CD4-positive, alpha-beta T cell treated with Interferon gamma for 1 hour (primary cell): ENCODE measurements around the gene MACROD2.

Source experiments
- DNase-seq: peaks from one replicate; pipeline ENCODE4 v3.0.0-alpha.2; 2020

The MACROD2 gene

GRCh38 chr20:15445056-15445840 is 1449.9 kb downstream of the MACROD2 start:
- no peak for DNase-seq

- DNase-seq: no peak
Observed at GRCh38 chr20:15446373-15446772, 1451.1 kb downstream of the MACROD2 start.

DNA sequence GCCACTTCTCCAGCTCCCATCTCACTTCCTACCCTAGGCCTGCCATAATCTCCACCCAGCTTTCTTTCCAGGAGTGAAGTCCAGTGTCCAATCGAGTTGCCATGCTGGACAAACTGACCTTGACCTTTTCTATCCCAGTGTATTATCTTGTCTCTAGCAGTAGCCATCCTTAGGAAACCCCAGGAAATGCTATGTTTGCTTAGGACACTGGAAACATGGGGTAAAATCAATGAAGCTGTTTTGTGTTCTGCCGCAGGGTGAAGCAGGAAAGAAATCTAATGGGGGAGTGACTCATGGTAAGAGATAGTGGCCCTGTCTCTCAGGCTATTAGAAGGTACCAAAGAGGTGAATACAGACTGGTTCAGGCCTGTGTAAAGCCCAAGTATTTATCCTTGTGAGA is 1452.2 kb downstream of the MACROD2 start:
- DNase-seq: no peak

DNA sequence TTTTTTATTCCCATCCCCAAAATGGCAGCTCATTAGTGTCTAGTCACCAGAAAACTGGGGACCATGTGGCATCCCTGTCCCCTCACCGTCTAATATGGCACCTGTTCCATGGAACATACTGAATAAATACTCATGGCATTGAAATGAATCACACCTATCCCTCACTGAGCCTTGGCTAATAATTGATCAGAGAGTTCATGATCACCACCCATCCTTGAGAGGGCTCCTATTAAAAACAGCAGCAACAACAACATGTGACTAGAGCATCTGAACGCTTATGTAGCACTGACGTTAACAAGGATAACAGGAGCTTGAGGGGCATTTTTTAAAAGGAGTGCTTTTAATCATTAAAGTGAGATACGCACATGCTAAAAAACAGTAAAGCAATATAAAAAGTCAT is 1453.7 kb downstream of the MACROD2 start:
- no peak for DNase-seq

GRCh38 chr20:15451241-15451640 is 1455.9 kb downstream of the MACROD2 start:
- no peak for DNase-seq

DNA sequence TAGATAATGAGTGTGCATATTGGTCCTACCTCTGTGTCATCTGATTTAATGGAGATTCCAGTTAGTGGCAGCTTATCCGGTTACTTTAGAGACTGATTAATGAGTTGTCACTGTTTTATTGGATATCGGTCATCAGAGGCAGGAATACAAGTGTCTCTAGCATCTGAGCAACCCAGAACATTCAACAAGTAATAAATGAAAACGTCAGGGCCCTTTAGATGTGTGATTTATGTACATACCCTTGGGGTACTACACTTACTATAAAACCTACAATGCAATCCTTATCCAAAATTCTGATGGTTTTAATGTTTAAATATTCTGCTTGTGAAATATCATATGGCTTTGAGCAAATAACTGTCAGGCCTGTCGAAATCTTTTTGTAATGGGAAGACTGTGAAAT is 1460.0 kb downstream of the MACROD2 start:
- no peak for DNase-seq

DNA sequence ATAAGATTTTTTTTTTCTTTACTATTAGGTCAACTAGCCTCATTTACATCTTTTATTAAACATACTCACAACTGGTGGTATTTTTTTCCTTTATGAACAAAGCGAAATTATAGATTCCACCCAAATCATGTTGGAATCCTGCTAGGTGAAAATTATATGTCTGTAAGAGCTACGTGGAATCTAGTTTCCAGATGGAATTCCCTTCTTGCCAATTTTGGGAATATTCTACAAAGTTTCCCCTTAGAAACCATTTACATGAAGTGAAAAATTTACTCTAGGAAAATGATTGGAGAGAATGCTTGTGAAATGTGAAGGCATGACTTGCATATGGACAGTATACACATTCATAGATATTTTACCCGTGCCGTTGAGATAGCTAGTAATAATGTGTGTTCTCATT is 1466.6 kb downstream of the MACROD2 start:
- DNase-seq: no peak

- DNase-seq: no peak
Observed at GRCh38 chr20:15475483-15475882, 1480.2 kb downstream of the MACROD2 start.

DNA sequence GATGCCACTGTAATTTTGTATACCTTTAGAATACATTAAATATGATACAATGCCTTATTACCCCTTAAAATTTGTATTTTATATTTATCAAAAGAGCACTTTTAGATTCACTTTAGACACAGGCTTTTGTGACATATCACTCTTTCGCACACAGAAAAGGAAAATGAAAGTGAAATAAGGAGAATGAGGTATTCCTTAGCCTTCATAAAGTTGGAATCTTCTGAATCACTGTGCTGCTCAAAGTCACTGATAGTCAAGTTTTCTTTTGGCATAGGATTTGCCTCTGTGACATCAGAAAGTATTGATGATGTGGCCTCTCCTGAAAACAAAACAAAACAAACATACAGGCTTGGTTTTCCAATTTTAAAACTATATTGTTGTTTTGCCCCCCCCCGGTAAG is 1480.9 kb downstream of the MACROD2 start:
- DNase-seq: no peak

GRCh38 chr20:15476781-15477180 is 1481.5 kb downstream of the MACROD2 start:
- DNase-seq: no peak

DNA sequence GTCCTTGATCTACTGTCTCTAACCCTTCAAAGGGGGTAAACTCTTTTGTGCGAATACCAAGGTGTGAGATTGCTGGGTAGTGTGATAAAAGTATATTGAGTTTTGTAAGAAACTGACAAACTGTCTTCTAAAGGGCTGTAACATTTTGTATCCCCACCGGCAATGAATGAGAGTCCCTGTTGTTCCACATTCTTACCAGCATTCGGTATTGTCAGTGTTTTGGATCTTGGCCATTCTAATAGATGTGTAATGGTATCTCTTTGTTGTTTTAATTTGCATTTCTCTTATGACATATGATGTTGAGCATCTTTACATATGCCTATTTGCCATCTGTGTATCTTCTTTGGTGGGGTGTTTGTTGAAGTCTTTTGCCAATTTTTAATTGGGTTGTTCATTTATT is 1487.2 kb downstream of the MACROD2 start:
- DNase-seq: no peak

DNA sequence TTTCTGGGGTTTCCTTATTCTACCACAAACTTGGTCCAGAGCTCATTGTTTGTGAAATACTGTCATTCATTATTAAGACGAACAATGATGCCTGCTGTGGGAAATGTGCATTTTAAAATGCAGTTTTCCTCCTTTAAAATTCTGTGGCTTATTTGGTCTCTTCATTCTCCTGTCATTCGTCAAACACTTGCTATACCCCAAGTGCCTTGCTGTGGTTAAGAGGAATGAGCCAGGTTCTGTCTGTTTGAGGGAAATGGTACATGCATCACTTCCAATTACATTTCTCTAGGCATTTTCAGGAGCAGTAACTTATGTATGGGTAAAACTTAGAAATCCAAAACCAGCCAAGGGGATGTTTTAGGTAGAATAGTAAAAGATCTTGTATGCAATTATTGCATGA is 1490.2 kb downstream of the MACROD2 start:
- DNase-seq: no peak

DNA sequence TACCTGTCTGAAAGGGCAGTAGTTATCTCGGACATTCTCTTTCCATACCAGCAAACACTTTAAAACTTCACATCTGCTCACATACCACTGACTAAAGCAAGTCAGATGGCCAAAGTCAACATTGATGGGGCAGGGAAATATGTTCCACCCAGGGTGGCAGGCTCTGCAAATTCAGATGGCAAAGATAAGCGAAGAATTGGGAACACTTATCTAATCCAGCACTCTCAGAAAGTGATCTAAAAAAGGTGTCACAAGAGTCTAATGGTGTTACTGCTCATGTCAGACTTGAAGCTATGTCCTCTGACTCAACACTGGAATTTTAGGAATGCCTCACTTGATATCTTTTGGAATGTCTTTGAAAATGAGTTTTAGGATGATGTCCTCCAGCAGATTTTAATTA is 1491.7 kb downstream of the MACROD2 start:
- no peak for DNase-seq

GRCh38 chr20:15487682-15488081 is 1492.4 kb downstream of the MACROD2 start:
- no peak for DNase-seq

- no peak for DNase-seq
Observed at GRCh38 chr20:15491575-15491974, 1496.3 kb downstream of the MACROD2 start.

GRCh38 chr20:15494851-15495250 is 1499.5 kb downstream of the MACROD2 start:
- DNase-seq: no peak

GRCh38 chr20:15496501-15497039 is 1501.3 kb downstream of the MACROD2 start:
- DNase-seq: no peak

- DNase-seq: no peak
Observed at GRCh38 chr20:15498926-15499325, 1503.6 kb downstream of the MACROD2 start.

DNA sequence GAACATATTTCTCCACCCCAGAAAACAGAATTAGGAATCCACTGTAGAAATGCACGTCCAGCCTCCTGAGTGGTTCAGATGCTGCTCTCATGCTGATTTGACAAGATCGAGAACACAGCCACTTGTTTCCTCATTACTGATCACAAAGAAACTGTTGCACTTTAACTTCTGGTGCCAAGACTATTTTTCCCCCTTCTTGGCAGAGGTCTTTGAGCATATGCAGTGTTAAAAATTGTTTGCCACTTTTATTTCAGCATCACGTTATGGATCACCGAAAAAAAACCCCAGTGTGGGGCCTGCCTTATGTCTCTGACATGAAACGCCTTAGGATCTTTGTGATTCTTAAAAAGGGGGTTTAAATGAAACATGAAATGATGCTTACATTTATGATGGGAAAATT is 1511.0 kb downstream of the MACROD2 start:
- no peak for DNase-seq

GRCh38 chr20:15507151-15507550 is 1511.8 kb downstream of the MACROD2 start:
- DNase-seq: no peak

DNA sequence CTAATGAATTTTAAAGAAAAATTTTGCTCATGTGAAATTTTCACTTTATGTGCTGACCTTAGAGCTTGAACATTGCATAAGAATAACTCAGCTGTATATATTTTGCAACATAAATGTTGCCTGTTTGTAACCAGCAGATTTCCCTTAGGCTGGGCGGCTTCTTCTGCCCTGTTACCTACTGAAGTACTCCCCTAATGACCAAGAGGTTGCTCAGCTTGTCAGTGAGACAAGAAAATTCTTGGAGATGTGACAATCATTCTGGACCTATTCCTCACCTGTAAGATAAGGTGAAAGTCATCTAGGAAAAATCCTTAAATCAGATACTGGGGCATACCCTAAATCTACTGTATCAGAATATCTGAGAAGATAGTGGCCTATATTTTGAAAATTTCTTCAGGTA is 1516.2 kb downstream of the MACROD2 start:
- no peak for DNase-seq

GRCh38 chr20:15512916-15513315 is 1517.6 kb downstream of the MACROD2 start:
- DNase-seq: no peak

GRCh38 chr20:15515691-15516090 is 1520.4 kb downstream of the MACROD2 start:
- no peak for DNase-seq

DNA sequence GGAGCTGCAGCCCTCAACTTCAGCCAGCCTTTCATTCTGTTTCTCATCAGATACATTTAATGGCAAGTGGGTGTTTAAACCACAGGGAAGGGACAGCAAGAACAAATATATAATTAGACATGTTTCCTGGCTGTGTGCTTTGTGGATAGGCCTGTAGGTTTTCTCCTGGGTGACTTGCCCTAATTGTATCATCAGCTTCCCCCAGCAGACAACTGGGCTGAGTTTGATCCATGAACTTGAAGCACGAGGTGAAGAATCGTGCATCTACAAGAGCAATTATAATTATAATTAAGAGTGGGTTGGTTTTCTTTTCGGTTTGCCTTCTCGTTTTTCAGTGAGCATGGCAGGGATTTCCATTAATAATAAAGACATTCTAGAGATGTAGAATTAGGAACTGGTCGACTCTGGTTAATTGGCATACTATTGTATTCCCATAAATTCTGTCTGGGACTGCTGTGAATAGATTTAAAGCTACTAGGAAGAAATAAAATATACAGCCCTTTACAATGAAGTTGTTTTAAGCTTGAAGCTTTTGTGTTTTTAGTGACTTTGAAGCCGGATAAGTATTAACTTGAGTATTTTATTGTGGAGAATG is 1525.7 kb downstream of the MACROD2 start:
- no peak for DNase-seq

- DNase-seq: no peak
Observed at GRCh38 chr20:15523400-15523799, 1528.1 kb downstream of the MACROD2 start.
